GM19397 (cell line): Measurements from ENCODE around the gene LMO3.
"Not testable (repeated sequence)": the region's sequence is repeated elsewhere in the genome, so short reads cannot be mapped to it uniquely, and the experiment has no call there.

Experiments used
- ATAC-seq: cut with Tn5 transposase; IDR thresholded peaks from one replicate; pipeline ENCODE4 v1.9.1; 2021; ENCODE audit warnings: mild to moderate bottlenecking, moderate library complexity; ENCODE audit not compliant: unreplicated experiment

Gene LMO3

DNA sequence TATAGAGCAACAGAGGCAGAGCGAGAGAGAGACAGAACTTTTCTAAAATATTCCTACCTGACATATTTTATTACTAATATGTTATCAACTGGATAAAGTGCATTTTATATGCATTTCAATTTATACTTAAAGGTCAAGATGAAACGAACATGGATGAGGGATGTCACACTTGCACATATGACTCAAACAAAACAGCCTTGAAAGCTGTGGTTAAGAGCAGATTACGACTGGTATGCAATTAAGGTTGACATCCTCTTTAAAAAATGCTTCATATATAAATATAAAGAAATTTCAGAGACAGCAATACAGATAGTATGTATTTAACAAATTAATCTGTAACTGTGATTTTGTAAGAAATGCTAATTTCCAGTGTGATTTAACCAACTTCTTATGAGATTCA lies 52.5 kb downstream of the LMO3 start:
- ATAC-seq: no peak

DNA sequence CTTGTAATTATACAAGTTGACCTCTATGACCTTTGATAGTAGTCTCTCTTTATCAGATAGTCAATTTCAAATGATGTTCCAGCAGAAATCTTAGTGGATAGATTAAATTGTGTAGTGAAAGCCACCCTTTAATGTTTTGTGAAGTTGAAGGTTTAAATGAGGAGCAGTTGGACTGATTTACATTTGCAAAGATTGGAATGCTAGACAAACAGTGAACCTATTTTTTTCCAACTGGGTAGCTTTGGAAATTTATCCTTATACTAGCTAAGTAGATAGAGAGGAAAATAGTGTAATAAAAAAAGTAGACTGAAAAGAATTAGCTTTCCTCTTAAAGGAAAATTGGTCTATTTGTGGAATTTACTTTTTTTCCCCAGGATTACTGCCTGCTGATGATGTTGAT lies 53.7 kb downstream of the LMO3 start:
- no peak for ATAC-seq

GRCh38 chr12:16545836-16546235 lies 60.1 kb downstream of the LMO3 start:
- no peak for ATAC-seq

- no peak for ATAC-seq
Measured at GRCh38 chr12:16542586-16542985, 63.4 kb downstream of the LMO3 start.

- ATAC-seq: not testable (repeated sequence)
Measured at GRCh38 chr12:16537652-16538051, 68.3 kb downstream of the LMO3 start.

- ATAC-seq: peak; percentile 80
Measured at GRCh38 chr12:16531621-16532020, 74.3 kb downstream of the LMO3 start.

DNA sequence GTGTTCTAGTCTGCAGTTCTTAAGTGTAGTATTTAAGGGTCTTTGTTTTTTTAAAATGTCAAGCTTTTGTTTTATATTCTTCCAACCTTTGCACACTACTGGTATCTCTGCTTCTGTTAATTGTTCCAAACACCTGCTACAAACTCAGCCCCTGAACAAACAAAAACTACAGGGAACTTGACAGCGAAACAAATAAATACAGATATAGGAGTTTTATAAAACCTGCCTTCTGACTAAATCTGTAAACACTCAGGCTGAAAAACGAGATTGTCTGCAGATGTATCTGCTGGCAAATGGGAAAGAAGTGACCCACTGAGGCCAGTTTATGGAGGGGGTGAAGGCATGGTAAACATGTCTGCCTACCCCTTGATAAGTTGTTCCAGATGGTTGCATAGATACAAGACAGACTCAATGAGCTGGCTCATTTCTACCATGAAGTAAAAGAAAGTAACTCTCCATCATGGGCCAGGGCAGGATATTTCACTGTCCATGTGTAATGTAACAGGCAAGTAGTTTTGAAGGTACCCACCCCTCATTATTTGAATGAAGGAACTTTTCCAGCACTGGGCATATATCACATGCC lies 75.6 kb downstream of the LMO3 start:
- no peak for ATAC-seq

DNA sequence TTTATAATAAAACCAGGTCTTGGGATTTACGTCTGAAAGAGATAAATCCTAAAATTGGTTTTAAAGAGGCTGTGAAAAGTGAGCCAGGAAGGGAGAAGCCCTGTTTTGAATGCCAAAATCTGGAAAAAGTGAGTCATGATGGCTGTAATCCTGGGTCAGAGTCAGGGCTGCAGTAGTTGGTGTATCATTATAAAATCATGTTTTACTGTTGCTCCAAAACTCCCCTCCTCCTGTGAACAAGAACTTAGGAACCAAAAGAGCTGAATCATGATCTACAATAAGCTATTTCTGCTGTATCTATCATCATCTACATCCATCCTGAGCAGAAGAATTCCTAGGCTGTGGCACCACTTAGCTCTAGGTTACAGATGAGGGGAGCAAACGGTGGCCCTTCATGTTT lies 79.3 kb downstream of the LMO3 start:
- no peak for ATAC-seq

GRCh38 chr12:16524378-16524777 lies 81.6 kb downstream of the LMO3 start:
- no peak for ATAC-seq

- no peak for ATAC-seq
Measured at GRCh38 chr12:16523951-16524331, 82.0 kb downstream of the LMO3 start.

DNA sequence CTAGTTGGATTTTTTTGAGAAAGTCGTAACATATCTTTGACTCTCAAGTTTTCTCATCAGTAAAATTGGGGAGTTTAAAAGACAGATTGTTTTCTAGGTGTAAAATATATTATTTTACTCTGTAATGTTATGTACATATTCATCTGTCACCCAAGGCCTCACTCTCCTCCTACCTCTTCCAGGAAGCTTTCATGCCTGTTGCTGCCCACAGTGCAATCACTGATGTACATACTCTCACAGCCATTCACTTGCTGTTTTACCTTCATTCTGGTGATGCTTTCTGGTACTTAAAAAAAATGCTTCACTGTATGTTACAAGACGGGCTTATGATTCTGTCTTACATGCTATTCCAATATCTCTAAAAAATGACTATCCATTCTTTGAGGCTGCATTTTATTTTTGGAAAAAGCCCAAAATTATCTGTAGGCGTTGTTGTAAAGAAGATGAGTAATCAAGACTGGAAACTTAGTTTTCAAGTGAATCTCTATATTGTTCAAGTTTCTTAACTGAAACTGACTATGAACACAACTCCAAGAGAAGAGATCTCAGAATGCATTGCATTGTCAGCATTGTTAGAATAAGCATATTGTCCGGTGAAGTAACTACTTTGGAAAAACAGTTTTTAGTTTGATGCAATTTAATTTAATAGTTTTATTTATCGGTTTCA lies 82.5 kb downstream of the LMO3 start:
- no peak for ATAC-seq

- no peak for ATAC-seq
Measured at GRCh38 chr12:16520328-16520727, 85.6 kb downstream of the LMO3 start.

- no peak for ATAC-seq
Measured at GRCh38 chr12:16515666-16516065, 90.3 kb downstream of the LMO3 start.

DNA sequence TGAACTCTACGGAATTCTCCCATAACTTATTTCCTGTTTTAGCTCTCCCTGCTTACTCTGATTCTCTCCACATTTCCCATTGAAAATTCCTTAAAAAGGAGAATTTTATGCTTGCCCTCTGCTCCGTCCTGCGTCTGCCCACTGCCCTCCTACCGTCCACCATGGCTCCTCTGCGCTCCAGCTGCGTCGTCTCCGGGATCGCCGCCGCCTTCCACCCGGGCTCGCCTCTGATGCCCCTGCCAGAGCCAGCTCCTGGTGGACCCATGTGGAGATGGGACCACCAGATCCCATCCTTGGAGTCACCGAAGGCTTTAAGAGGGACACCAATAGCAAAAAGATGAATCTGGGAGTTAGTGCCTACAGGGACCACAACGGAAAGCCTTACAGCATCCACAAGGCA lies 92.7 kb downstream of the LMO3 start:
- ATAC-seq: no peak

DNA sequence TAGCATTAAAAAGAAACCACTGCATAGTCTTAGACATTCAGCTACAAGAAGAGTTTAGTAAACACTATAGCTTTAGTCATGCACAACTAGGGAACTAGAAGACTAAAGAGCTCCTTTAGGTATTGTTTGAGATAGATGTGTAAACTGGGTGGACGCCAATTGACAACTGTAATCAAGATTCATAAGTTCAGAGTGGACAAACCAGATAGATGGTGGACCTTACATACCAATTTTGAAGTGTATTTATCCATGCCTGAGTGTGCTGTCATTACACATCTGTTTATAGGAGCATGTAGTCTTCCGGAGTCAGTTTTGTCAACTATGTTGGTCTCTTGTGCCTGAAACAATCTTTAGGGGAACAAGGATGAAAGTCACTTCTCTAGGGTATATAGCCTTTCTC lies 96.6 kb downstream of the LMO3 start:
- ATAC-seq: no peak

- ATAC-seq: no peak
Measured at GRCh38 chr12:16506394-16506793, 99.6 kb downstream of the LMO3 start.

DNA sequence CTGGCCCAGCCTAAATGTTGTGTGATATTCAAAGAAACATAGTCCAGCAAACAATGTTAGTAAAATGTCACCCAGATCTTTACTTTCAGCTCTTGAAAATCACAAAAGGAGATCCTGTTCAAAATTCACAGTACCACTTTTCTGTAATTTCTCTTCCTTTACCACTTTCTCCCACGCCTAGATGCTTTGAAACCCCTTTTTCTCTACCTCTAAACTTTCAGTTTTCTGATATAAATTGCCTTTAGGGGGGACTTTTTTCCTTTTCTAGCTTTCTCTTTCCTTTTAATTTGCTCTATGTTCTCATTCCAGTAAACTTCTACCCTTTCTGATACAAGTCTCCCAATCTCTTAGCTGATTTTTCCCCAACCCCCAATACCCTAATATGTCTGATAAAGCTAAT lies 101.8 kb downstream of the LMO3 start:
- no peak for ATAC-seq

DNA sequence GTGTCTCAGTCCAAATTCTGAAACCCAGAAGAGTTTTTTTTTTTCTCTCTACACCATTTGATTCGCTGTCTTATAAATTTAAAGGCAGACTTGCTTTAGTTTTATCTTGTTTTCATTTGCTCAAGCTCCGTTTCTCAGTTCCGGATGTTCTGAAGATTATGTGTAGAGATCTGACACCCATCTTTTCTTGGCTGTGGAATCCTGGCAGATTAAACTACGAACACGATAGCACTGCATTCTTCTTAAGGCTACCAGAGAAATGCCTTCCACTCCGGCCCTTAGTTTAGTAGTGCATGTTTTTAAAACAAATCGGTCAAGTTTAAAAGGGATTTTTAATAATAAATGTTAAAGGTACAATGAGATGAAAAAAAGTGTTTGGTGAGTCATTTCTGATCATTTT lies 106.4 kb downstream of the LMO3 start:
- ATAC-seq: no peak
